AG04450 (cell line): ENCODE measurements around the gene PRKAG2. TPM values are rescaled to one million over a fixed set of nuclear protein-coding genes. Genes with fewer than 3 reads are reported as not detected.

Source experiments
- CTCF ChIA-PET: fragments of 300-600, 350-600 bp; formaldehyde crosslinking; extraction: SDS; loops from one replicate; lab custom pipeline; 2022; ENCODE audit warnings: antibody characterized with exemption, inconsistent platforms; lab: Charles Lee
- POLR2A ChIA-PET: fragments of 350-600 bp; formaldehyde crosslinking; extraction: SDS; loops from one replicate; lab custom pipeline; 2021; ENCODE audit warnings: antibody characterized with exemption, inconsistent platforms; lab: Yijun Ruan, JAX
- DNase-seq: peaks from one replicate; pipeline ENCODE4 v3.0.0-alpha.2; 2011; ENCODE audit warnings: low read depth, low spot score
- H3K27ac ChIP-seq: one replicate; pipeline ENCODE4 v1.5.1; 2012; ENCODE audit warnings: low read depth, low read length, control low read depth
- H3K27me3 ChIP-seq: one replicate; pipeline ENCODE4 v1.6.0; 2012; ENCODE audit warnings: low read length; ENCODE audit not compliant: control insufficient read depth, insufficient read depth
- H3K4me3 ChIP-seq: 2 replicates; pipeline ENCODE4 v1.5.1; 2011; ENCODE audit warnings: mild to moderate bottlenecking, low read depth, low read length, control low read depth
- H3K9me3 ChIP-seq: 2 replicates; pipeline ENCODE4 v1.5.1; 2012; ENCODE audit warnings: low read length; ENCODE audit not compliant: control insufficient read depth, insufficient read depth
- polyA plus RNA-seq: library from polyadenylated mRNA; depleted of rRNA; stranded (reverse); fragments of >200 nt; gene quantifications from 2 replicates; pipeline ENCODE4 v1.2.3, GENCODE V29; 2011
- TF ChIP-seq, protein P1 (sequence below): IDR thresholded peaks from 2 replicates; pipeline ENCODE4 v1.5.1; 2011; ENCODE audit warnings: low read depth, low read length, control low read depth, inconsistent platforms

PRKAG2 gene
- polyA plus RNA-seq, 1 experiment: 45.0 TPM

DNA sequence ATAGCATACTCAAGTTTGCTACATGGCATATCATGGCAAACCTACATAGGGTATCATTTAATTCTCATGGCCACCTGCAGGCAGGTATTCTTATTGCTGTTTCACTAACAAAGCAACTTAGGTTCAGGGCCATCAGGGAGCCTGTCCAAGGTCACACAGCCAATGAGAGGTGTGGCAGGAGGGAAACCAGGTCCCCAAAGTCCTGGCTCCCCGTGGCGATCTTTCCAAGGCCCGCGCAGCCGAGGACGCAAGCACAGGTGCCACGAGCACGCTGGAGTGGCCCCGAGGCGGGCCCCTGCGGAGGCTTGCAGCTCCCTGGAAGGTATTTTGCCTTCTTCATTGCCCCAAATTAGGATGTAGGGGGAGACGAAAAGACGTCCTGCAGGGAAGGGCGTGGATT, 20.8 kb downstream of the PRKAG2 start:
- ChIA-PET POLR2A (no interaction called here), CTCF (no interaction called here)
- no peaks in the 10 kb centered on the region for H3K9me3 ChIP-seq
- no peak overlapping the region for H3K4me3 ChIP-seq
- H3K27ac ChIP-seq: no peak overlapping the region
- DNase-seq: no peak
- H3K27me3 ChIP-seq: peaks cover 14% of the 10 kb centered on the region
- TF ChIP-seq, protein P1, sequence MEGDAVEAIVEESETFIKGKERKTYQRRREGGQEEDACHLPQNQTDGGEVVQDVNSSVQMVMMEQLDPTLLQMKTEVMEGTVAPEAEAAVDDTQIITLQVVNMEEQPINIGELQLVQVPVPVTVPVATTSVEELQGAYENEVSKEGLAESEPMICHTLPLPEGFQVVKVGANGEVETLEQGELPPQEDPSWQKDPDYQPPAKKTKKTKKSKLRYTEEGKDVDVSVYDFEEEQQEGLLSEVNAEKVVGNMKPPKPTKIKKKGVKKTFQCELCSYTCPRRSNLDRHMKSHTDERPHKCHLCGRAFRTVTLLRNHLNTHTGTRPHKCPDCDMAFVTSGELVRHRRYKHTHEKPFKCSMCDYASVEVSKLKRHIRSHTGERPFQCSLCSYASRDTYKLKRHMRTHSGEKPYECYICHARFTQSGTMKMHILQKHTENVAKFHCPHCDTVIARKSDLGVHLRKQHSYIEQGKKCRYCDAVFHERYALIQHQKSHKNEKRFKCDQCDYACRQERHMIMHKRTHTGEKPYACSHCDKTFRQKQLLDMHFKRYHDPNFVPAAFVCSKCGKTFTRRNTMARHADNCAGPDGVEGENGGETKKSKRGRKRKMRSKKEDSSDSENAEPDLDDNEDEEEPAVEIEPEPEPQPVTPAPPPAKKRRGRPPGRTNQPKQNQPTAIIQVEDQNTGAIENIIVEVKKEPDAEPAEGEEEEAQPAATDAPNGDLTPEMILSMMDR: no peak

DNA sequence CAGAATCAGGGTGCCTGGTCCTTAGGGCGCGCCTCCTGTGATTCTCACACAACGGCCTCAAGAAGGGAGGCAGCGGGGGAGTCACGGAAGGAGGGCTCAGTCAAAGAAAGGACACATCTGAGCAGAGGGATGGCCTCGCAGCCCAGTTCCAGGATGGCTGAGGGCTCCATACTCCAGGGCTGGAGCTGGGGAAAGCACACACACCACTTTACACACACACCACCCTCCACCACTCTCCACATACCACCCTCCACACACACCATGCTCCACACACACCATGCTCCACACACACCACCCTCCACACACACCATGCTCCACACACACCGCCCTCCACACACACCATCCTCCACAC, 22.2 kb downstream of the PRKAG2 start:
- H3K4me3 ChIP-seq: no peak overlapping the region
- TF ChIP-seq, protein P1: no peak
- H3K27ac ChIP-seq: no peak overlapping the region
- H3K27me3 ChIP-seq: peaks cover 14% of the 10 kb centered on the region
- DNase-seq: no peak
- ChIA-PET CTCF (no interaction called here), POLR2A (no interaction called here)
- H3K9me3 ChIP-seq: no peaks in the 10 kb centered on the region

DNA sequence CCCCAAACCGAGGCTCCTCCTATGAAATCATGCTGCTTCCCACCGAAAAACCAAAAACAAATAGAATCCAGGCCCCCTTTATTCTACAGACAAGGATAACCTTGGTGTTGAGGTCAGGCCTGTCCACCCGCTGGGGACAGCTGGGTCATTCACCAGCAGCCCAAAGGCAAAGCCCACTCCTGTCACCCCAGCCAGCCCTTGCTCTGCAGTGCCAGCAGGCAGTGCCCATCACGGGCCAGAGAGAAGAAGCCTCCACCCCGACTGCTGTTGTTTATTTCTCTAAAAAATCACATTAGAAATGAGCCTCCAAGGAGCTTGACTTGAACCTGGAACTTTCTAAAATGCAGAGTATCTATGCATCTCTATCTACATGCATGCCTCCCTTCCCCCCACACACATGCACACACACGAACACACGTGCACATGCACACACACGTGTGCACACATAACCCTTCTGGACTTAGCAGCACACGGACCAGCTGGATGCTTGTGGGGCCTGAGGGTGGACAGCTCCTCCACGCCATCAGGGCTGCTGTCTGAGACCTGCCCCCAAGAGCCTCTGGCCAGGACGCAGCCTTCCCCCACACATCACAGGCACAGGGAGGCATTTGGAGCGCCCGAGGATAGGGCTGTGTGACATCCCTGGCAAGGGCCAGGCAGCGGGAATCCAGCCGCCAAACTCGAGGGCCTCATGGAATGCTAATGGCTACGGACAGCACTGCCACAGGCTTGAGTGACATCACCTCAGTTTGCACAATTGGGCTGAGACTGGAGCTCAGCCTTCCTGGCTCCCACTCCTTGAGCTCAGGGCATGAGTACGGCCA, 22.8 kb downstream of the PRKAG2 start:
- ChIA-PET CTCF (no interaction called here), POLR2A (no interaction called here)
- Histone ChIP-seq H3K27me3 (peaks cover 14% of the 10 kb centered on the region), H3K27ac (no peak overlapping the region), H3K4me3 (no peak overlapping the region), H3K9me3 (no peaks in the 10 kb centered on the region)
- TF ChIP-seq, protein P1: no peak
- DNase-seq: no peak

DNA sequence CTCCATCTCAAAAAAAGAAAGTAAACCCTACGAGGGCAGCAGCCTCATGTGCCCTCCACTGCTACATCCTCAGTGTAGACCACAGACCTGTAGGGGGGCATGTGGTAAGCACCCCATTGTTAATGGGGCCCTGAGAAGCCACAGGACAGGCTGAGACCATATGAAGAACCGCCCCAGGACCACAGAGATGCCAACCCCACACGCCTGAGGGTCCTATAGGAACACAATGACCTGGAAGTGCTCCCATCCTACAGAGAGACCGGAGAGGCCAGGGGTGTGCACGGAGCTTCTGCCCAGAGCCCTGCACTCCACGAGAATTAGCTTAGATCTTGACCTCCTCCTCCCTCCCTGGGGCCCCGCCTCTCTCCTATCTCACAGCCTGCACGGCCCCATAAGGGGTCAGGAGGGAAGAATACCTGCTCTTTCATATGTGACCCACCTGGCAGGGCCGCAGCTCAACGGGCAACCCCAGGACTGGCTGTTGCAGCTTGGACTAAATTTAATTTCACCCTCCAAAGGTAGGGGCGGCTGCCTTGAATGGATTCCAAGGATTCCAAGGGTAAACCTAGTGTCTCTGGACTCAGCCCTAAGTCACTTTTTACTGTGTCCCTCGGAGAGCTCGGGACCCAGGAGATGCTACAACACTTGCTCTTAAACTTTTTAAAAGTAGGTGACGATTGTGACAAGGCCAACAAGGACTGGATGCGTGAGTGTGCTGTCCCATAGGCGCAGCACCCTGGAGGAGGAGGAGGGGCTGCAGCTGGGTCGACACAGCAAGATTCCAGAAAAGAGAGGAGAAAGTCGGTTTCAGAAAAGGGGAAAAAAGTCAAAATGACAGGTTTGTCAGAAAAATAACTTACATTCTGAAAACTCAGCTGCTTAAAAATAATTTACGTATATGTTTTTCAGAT, 24.2 kb downstream of the PRKAG2 start:
- Histone ChIP-seq H3K27ac (no peak overlapping the region), H3K4me3 (no peak overlapping the region), H3K27me3 (peaks cover 14% of the 10 kb centered on the region), H3K9me3 (no peaks in the 10 kb centered on the region)
- DNase-seq: no peak
- ChIA-PET POLR2A (no interaction called here), CTCF (no interaction called here)
- TF ChIP-seq, protein P1: no peak

DNA sequence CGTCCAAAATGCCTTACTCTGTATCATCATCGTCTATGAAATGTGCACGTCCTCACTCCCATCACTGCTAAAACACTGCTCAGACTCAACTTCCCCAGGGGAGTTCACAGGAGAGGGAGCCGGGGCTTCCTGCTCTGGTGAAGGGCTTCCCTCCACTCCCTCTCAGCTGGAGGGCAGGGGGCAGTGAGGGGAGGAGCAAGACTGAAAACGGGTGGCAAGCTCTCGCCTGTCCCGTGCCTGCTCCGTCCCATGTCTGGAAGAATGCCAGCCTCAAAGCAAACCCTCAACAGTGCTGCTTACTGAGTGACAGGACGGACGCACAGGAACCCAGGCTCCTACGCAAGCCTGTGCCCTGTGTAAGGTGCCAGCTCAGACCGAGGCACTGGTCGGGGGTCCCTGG, 25.1 kb downstream of the PRKAG2 start:
- H3K27me3 ChIP-seq: peaks cover 17% of the 10 kb centered on the region
- no peak overlapping the region for H3K4me3 ChIP-seq
- H3K27ac ChIP-seq: no peak overlapping the region
- TF ChIP-seq, protein P1: no peak
- ChIA-PET POLR2A (no interaction called here), CTCF (interaction anchor here (1.2 kb wide), 1 partner anchor 19 kb away, joined by 3 read pairs; no protein-coding TSS in a partner anchor)
- no peak for DNase-seq
- no peaks in the 10 kb centered on the region for H3K9me3 ChIP-seq
